DOHH2 (cell line): ENCODE measurements around the gene CYP1A1.
"Not testable (repeated sequence)": the region's sequence is repeated elsewhere in the genome, so short reads cannot be mapped to it uniquely, and the experiment has no call there.

ENCODE experiments used
- H3F3A ChIP-seq: fragments of 200-600 bp; sonication (generic), shearing (Covaris generic); 2 replicates; pipeline ENCODE4 v1.6.0; 2016; ENCODE audit warnings: antibody characterized with exemption, mild to moderate bottlenecking; ENCODE audit not compliant: control insufficient read depth, insufficient read depth
- H3K27ac ChIP-seq: fragments of 200-600 bp; sonication (generic); 2 replicates; pipeline ENCODE4 v1.5.1; 2014; ENCODE audit warnings: low read depth, mild to moderate bottlenecking, low read length, moderate library complexity
- H3K27me3 ChIP-seq: fragments of 200-600 bp; sonication (generic); 2 replicates; pipeline ENCODE4 v1.6.1; 2014; ENCODE audit warnings: mild to moderate bottlenecking, low read length, mixed read lengths; ENCODE audit not compliant: control insufficient read depth
- H3K36me3 ChIP-seq: fragments of 200-600 bp; sonication (generic); 2 replicates; pipeline ENCODE4 v1.6.1; 2014; ENCODE audit warnings: mild to moderate bottlenecking, low read length, moderate library complexity, mixed read lengths; ENCODE audit not compliant: control insufficient read depth
- H3K4me1 ChIP-seq: fragments of 200-600 bp; sonication (generic); 2 replicates; pipeline ENCODE4 v1.6.1; 2014; ENCODE audit warnings: mild to moderate bottlenecking, low read length, mixed read lengths; ENCODE audit not compliant: control insufficient read depth
- H3K4me2 ChIP-seq: fragments of 200-600 bp; sonication (generic); 2 replicates; pipeline ENCODE4 v1.6.0; 2014; ENCODE audit warnings: mild to moderate bottlenecking, low read length, moderate library complexity
- H3K4me3 ChIP-seq: fragments of 200-600 bp; sonication (generic); 2 replicates; pipeline ENCODE4 v1.5.1; 2014; ENCODE audit warnings: mild to moderate bottlenecking, low read length, mixed read lengths
- H3K79me2 ChIP-seq: fragments of 200-600 bp; sonication (generic); 2 replicates; pipeline ENCODE4 v1.6.1; 2014; ENCODE audit warnings: mild to moderate bottlenecking, low read length, mixed read lengths; ENCODE audit not compliant: control insufficient read depth
- H3K9me2 ChIP-seq: fragments of 200-600 bp; sonication (generic); replicated peaks from 2 replicates; pipeline ENCODE4 v1.6.1; 2014; ENCODE audit warnings: mild to moderate bottlenecking, low read length, mixed read lengths; ENCODE audit not compliant: control insufficient read depth
- H3K9me3 ChIP-seq: fragments of 200-600 bp; sonication (generic); 2 replicates; pipeline ENCODE4 v1.6.1; 2014; ENCODE audit warnings: antibody characterized with exemption, low read length, mixed read lengths; ENCODE audit not compliant: control insufficient read depth, insufficient read depth
- H4K20me1 ChIP-seq: fragments of 200-600 bp; sonication (generic); 2 replicates; pipeline ENCODE4 v1.6.0; 2014; ENCODE audit warnings: low read depth, mild to moderate bottlenecking, antibody characterized with exemption, low read length, moderate library complexity; ENCODE audit not compliant: control insufficient read depth, insufficient read depth
- CTCF ChIP-seq: fragments of 200-600 bp; sonication (generic); IDR thresholded peaks from one replicate; pipeline ENCODE4 v1.5.1; 2014; ENCODE audit warnings: antibody characterized with exemption, mild to moderate bottlenecking, low read depth, low read length; ENCODE audit not compliant: poor library complexity, severe bottlenecking
- EZH2phosphoT487 ChIP-seq: fragments of 200-600 bp; sonication (generic); IDR thresholded peaks from 2 replicates; pipeline ENCODE4 v1.6.1; 2017; ENCODE audit warnings: borderline replicate concordance, mild to moderate bottlenecking, antibody characterized with exemption, low read length, moderate library complexity, mixed read lengths

CYP1A1 gene

GRCh38 chr15:74732846-74733245, 7.5 kb upstream of the CYP1A1 start:
- Histone ChIP-seq H3K36me3 (no peaks in the 10 kb centered on the region), H3K27me3 (peaks cover 24% of the 10 kb centered on the region), H3K4me2 (no peak overlapping the region), H3K79me2 (no peaks in the 10 kb centered on the region), H3K9me3 (no peaks in the 10 kb centered on the region), H3K27ac (no peak overlapping the region), H3K4me1 (no peaks in the 10 kb centered on the region), H4K20me1 (no peaks in the 10 kb centered on the region), H3K9me2 (no peaks in the 10 kb centered on the region), H3K4me3 (no peak overlapping the region), H3F3A (no peaks in the 10 kb centered on the region)
- no peak for TF ChIP-seq EZH2phosphoT487
- TF ChIP-seq CTCF = no peak

- peaks cover 28% of the 10 kb centered on the region for H3K27me3 ChIP-seq
Observed at GRCh38 chr15:74730619-74731316, 5.4 kb upstream of the CYP1A1 start.

GRCh38 chr15:74729372-74729771, 4.0 kb upstream of the CYP1A1 start:
- not testable (repeated sequence) for H3K9me3 ChIP-seq, H3K36me3 ChIP-seq, H3K27ac ChIP-seq, H4K20me1 ChIP-seq, H3K4me3 ChIP-seq, H3F3A ChIP-seq, H3K4me1 ChIP-seq, H3K4me2 ChIP-seq, H3K9me2 ChIP-seq, H3K79me2 ChIP-seq
- peaks cover 30% of the 10 kb centered on the region for H3K27me3 ChIP-seq

More at GRCh38 chr15:74730619-74731316, 5.4 kb upstream of the CYP1A1 start:
- Histone ChIP-seq H3K4me1 (peaks cover 9% of the 10 kb centered on the region; the same call in 1 of the 2 replicates), H3K36me3 (no peaks in the 10 kb centered on the region), H3F3A (no peaks in the 10 kb centered on the region), H3K4me3 (no peak overlapping the region), H4K20me1 (no peaks in the 10 kb centered on the region), H3K27ac (no peak overlapping the region), H3K9me2 (no peaks in the 10 kb centered on the region), H3K4me2 (no peak overlapping the region), H3K79me2 (no peaks in the 10 kb centered on the region), H3K9me3 (no peaks in the 10 kb centered on the region)
- TF ChIP-seq EZH2phosphoT487 (no peak), CTCF (no peak)

- not testable (repeated sequence) for H3K79me2 ChIP-seq, H3K4me1 ChIP-seq, H4K20me1 ChIP-seq, H3K27ac ChIP-seq, H3K9me2 ChIP-seq, H3K4me3 ChIP-seq, H3K36me3 ChIP-seq, H3K4me2 ChIP-seq, H3K9me3 ChIP-seq, H3F3A ChIP-seq
- H3K27me3 ChIP-seq = peaks cover 37% of the 10 kb centered on the region
Observed at GRCh38 chr15:74728699-74729098, 3.4 kb upstream of the CYP1A1 start.
